Medulla oblongata (tissue), 1 donor: Measurements from ENCODE around the gene YAP1.
"Not testable (repeated sequence)": the region's sequence is repeated elsewhere in the genome, so short reads cannot be mapped to it uniquely, and the experiment has no call there.

Experiments used
- DNase-seq: peaks from one replicate; pipeline ENCODE4 v3.0.0-alpha.2; 2015; ENCODE audit errors: extremely low spot score

YAP1 gene

DNA sequence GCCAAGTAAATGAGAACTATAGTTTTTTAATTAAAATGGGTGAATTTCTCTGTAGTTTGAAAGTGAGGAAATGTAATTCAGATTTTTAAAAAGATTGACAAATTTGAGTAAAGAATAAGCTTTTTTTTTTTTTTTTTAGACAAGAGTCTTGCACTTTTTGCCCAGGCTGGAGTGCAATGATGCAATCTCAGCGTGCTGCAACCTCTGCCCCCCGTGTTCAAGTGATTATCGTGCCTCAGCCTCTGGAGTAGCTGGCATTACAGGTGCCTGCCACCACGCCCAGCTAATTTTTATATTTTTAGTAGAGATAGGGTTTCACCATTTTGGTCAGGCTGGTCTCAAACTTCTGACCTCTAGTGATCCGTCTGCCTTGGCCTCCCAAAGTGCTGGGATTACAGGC is 90.1 kb downstream of the YAP1 start:
- DNase-seq, result not testable (repeated sequence)

DNA sequence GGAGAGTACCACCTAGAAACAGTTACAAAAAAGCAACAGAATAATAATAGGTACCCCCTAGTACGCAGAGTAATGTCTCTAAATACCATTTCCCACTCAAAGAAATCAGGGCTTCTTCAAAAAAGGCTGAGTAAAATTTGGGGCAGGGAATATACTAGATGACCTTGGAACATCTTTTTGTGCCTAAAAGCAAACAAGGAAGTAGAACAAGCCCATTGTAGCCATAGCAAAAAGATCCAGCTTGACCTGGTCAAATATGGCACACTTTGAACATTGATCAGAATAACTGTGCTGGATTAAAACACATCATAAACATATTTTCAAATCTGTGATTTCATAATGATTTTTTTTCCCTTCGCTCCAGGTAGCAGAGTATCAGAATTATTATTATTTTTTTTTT is 91.5 kb downstream of the YAP1 start:
- no peak for DNase-seq

DNA sequence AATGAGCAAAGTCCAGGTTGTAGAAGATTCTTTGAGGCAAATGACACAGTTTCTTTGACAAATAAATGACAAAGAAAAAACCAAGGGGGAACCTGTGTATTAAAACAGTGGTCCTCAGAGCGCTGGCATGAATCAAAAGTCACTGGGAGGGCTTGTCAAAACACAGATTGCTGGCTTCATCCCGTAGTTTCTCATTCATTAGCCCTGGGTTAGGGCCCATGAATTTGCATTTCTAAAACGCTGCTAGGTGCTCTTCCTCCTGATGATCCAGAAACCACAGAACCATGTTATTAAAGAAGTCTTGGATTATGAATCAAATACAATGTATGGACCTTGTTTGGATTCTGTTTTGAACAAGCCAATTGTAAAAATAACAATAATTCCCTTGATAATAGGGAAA is 92.7 kb downstream of the YAP1 start:
- no peak for DNase-seq

DNA sequence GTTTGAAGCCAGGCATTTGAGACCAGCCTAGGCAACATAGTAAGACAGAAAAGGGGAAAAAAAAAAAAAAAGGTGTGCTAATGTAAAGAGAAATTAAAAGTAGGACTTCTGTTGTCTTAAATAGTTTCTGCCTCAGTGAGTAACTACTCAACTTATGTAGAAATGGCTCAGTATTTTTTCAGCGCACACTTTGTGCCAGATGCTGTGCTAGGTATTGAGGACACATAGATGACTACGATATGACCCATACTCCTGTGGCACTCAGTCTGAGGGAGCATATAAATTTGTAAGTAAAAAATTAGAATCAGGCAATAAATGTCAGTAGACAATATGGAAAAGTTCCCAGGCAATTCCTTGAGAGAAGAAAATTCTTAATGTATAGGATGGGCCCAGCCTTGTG is 93.9 kb downstream of the YAP1 start:
- DNase-seq, result no peak

DNA sequence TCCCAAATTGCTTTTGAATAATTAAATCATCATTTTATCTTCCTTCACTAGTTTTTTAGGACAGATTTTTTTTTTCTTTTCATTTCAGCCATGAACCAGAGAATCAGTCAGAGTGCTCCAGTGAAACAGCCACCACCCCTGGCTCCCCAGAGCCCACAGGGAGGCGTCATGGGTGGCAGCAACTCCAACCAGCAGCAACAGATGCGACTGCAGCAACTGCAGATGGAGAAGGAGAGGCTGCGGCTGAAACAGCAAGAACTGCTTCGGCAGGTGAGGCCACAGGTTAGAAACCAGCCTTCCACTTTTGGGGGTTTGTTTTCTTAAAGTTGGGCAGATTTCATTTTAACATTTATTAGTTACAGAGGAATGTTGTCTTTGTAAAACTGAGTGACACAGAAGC is 95.6 kb downstream of the YAP1 start:
- no peak for DNase-seq

DNA sequence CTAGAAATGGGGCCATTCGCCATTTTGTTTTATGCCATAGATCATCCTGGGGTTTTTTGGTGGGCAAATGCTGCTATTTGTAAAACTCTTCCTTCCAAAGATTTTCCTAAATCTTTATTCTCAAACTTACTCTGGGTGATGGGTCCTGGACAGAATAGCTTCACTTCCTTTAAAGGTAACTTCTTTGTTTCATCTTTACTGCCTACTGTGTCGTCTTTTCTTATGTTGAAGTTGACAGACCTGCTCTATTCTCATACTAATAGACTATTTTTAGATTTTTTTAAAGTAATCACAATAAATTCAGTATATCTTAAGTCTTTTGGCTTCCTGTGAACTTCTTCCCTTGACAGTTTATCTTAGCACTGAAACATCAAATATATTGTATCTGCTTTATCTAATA is 98.6 kb downstream of the YAP1 start:
- DNase-seq, result no peak

DNA sequence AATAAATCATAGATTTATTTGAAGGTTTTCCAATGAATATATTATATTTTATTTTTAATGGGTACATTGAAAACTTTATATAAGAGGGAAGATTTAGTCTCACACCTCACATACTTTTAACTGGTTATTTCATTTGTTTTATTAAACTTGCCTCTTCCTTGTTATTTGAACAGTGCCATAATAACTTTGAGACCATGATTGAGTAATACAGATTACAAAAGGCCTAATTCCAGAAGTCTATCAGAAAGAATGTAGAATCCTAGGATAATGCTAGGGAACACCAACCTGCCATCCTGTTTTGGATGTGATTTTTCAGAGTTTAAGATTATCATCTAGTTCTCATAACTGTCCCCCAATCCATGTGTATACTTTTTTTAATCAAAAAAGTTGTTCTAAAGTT is 104.4 kb downstream of the YAP1 start:
- DNase-seq, result no peak

DNA sequence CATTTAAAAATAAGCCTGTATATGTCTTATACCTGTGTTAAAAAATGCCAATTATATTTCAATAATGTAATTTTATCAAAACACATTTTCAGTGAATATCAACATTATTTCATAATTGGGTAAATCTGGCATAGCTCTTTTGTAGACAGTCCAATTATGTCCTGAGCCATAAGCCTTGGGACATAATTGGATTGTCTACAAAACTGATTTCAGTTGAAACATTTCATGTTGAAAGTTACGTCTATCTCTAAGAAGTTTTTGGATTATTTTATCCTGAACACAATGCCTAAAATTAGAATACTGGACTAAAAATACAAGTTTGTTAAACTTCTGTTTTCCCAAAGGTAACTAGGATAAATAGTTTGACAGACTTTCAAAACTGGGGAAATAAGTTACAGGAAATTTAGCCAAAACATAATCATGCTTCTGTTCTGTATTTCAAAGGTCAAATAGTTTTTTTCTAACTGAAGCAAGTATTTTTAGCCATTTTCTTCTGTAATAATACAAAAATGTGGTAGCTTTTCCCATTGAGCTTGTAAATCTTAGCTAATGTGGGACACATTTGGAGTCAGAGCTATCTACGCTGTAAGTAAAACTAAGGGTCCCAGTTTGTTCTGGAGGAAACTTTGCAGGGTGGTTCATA is 106.3 kb downstream of the YAP1 start:
- no peak for DNase-seq

DNA sequence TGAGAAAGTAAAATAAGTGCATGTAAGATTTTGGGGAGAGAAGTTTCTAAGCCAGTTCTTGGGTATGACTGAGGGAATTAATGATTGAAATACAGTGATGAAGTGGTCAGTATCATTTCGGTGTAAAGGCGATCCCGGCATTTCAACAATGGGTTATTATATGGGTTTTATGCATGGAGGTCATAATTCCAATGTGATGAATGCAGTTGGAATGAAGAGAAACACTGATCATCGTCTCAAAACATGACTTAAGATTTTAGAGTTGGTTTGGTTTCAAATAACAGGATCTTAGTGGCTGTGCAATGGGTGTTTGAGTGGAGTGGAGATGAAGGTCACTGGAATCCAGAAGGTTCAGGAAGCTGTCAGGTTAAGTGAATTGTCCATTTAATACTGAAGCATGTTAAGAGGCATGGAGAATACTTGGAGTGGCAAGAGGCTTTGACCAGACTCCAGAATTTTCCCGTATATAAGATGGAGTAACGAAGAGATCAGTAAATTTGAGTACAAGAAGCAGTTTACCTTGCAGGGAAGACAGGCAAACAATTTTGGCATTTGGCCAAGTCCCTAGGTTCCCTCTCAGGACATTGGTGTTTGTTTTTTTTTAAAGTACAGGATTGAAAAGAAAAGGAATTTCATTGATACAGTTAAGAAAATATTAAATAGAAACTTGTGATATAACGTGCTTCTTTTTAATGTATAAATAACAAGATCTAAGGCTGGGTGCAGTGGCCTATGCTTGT is 110.7 kb downstream of the YAP1 start:
- DNase-seq, result no peak

DNA sequence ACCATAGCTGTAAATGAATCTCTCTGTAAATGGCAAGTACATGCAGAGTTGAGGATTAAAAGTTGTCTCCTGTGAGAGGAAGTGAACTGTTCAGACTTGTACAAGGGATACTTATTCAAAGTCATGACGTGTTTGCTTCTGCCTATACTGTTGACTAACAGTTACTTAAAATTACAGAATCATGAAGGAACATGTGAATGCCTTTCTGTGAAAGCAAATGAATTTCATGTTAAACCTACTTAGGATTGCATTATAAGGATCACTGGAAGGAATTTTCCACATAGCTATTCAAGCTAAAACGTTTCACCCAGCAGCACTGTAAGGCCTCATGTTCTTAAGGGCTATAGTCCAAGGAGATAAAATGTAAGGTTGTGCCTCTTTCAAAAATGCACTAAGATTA is 113.6 kb downstream of the YAP1 start:
- DNase-seq, result no peak

DNA sequence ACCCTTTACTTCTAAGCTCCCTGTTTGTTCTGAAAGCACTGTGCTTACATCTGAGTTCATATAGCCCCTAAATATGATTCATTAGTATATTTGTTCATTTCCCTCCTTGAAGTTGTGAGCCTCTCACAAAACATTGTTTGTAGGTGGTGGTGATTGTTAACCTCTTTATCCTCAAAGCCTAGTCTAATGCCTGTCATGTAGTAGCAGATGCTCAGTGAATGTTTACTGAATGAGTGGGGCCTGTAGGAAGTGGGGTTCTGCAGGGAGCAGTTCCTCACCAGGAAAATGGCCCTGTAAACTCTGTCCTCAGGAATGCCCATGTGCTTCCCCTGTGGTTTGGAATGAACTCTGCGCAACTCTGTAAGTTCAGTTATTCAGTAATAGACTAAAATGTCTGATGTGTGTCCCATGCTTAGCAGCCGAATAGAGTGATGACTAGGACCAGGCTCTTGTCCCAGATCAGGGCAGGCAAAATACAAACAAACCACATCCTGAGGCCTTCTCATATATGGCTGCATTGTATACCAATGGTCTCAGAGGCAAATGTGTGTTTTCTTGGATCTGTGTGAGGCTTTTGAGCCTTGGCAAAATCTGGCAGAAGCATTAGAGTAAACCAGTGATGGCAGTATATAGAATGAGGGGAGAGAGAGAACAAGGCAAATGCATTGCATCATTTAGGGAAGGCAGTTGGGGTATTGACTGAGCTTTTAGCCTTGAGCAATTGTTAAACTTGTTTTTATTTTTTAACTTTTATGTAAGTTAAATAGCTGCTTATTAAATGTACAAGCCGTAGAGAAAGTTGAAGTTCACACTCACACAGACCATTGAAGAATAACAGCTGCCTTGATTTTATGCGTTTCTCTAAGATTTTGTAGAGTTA is 115.7 kb downstream of the YAP1 start:
- DNase-seq, result no peak

DNA sequence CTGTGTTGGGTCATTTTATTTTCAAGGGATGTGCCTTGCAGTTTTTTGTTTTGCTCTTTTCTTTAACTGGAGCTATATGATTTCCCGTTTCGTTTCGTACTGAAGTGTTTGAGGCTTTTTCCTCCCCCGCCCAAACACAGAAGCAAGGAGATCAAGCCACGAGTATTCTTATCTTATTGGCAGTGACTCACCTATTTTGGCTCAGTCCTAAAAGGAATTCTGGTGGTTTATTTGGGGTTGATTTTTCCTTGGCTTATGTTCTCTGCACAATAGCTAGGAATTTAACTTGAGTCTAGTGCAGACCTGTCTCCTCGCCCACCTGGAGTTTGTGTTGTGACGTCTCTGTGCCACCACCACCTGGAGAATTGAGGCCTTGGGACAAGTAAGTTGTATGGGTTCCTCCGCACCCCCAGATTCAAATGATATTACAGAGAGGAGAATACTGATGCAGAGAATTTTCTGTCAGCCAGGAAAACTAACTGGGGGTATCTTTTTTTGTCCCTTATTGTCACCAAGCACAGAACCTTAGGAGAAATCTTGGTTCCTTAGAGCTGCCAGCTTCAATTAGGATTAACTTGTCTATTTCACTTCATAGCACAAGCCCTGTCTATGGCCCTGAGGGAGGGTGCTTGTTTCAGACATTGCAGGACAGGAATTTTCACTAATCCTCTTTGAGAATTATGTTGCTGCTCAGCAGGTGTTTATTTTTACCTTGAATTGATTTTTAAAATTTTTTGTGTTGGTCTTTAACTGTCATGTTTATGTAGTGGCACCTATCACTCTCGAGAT is 116.6 kb downstream of the YAP1 start:
- no peak for DNase-seq

DNA sequence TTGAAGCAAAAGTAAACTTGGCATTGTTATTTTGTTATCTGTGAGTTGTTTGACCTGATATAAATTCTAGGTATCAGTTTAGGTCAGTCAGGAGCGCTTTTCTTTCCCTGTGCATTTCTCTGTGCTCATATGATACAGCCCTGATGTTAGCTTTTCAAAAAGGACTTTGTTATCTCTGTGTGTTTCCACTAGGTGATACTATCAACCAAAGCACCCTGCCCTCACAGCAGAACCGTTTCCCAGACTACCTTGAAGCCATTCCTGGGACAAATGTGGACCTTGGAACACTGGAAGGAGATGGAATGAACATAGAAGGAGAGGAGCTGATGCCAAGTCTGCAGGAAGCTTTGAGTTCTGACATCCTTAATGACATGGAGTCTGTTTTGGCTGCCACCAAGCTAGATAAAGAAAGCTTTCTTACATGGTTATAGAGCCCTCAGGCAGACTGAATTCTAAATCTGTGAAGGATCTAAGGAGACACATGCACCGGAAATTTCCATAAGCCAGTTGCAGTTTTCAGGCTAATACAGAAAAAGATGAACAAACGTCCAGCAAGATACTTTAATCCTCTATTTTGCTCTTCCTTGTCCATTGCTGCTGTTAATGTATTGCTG is 119.4 kb downstream of the YAP1 start:
- DNase-seq, result no peak

DNA sequence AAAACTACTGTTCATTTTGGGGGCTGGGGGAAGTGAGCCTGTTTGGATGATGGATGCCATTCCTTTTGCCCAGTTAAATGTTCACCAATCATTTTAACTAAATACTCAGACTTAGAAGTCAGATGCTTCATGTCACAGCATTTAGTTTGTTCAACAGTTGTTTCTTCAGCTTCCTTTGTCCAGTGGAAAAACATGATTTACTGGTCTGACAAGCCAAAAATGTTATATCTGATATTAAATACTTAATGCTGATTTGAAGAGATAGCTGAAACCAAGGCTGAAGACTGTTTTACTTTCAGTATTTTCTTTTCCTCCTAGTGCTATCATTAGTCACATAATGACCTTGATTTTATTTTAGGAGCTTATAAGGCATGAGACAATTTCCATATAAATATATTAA is 119.9 kb downstream of the YAP1 start:
- DNase-seq, result no peak

DNA sequence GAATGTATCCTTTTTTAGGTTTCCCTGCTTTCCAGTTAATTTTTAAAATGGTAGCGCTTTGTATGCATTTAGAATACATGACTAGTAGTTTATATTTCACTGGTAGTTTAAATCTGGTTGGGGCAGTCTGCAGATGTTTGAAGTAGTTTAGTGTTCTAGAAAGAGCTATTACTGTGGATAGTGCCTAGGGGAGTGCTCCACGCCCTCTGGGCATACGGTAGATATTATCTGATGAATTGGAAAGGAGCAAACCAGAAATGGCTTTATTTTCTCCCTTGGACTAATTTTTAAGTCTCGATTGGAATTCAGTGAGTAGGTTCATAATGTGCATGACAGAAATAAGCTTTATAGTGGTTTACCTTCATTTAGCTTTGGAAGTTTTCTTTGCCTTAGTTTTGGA is 120.7 kb downstream of the YAP1 start:
- DNase-seq, result no peak

DNA sequence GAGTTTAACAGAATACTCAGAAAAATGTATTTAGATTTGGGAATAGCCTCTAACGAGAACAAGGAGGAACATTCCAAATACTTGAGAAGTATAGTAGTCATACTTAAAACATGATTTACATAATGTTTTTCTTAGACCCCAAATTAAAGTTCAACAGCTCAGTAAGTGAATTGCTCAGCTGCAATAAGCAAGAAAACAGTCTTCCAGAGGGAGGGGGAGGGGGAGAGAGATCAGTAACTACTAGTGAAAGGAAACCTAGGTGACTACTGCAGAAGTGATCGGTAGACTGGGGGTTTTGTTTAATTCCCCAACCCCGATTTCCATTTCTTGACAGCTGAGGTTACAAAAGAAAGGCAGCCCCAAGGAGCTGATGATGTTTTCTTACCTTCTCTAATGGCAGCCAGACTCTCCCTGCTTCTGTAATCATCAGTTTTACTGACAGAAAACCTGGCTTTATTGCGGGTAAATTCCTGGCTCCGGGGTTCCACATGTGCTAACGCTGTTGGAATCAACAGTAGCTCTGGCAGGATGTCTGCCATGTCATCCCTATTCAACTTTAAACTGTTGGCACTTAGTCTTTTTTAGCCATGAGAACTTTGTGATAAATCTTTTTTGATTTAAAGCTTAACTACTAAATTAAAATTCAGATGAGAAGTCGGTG is 124.7 kb downstream of the YAP1 start:
- no peak for DNase-seq

DNA sequence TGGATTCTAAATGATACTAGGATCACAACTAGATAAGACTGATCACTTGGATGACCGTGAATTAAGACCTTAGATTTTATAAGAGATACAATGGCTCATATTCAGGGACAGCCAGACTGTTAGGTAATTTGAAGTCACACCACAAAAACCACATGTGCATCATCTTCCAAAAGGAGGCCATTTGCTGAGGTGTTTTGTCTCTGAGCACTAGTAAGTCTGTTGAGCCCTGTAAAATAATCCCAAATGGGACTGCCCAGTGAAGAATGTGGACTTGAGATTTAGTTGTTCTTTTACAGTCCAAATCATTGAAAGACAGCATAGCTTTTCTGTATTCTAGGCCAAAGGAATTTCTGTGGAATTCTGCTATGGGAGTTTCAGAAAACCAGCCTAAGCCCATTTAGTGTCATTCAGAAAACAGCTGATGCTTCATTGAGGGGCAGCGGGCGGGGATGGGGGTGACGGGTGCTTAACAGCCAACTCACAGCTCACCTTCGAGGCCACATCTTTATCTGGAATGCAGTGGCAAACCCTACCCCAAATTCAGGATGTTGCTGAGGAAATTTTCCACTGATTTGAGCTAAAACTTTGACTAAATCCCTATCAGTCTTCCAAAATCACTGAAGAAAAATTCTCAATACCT is 127.0 kb downstream of the YAP1 start:
- no peak for DNase-seq

DNA sequence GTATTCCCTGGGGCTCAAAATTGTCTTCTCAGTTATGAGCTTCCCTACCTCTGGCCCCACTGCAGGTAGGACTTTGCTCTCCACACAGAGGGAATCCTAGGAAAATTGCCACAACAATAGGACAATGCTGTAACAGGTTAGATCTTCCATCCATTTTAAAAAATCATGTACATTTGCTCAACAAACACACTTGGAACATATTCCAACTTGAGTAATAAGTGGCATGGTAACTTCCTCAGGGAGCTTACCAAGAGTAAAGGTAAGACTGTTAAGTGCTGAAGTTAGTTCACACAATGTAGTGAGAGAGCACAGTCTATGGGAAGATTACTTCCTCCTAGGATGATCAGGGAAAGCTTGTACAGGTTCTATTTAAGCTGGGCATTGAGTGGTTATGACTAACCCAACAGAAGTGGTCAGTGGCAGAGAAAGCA is 128.2 kb downstream of the YAP1 start:
- DNase-seq, result no peak

DNA sequence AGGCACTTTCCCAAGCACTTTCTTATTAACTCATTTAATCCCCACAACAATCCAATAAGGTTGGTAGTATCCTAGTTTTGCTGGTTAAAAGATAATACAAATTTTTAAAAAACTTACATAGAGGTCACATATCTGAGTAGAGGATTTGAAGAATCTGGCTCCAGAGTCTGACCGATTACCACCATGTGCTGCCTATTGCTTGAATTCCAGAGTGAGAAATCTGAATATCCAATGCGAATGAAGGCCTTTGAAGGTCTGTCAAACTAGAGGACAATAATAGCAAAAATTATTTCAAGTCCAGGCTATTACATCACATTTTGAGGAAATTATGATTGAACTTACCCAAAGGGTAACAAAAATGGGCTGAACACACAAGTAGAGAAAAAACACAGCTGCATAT is 129.2 kb downstream of the YAP1 start:
- DNase-seq, result no peak

DNA sequence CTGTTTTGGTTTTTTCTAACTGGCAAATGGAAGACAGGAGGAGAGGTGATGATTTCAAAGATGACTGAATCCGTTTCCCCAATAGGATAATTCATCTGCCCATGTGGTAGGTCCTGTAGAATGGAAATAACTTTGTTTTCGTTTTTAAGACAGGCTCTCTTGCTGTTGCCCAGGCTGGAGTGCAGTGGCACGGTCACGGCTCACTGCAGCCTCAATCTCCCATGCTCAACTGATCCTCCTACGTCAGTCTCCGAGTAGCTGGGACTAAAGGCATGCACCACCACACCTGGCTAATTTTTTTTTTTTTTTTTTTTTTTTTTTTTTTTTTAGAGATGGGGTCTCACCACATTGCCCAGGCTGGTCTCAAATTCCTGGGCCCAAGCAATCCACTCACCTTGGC is 129.7 kb downstream of the YAP1 start:
- no peak for DNase-seq
